GM08714 (cell line): ENCODE measurements around the gene SRF.

Experiments
- H3K4me3 ChIP-seq: fragments of 200-500 bp; sonication (Bioruptor generic); 2 replicates; pipeline ENCODE4 v1.5.1; 2014; ENCODE audit warnings: mild to moderate bottlenecking, low read length, inconsistent platforms
- ZNF274 ChIP-seq: IDR thresholded peaks from 2 replicates; pipeline ENCODE4 v1.6.1; 2012; ENCODE audit warnings: mild to moderate bottlenecking, low read depth, low read length

SRF gene

DNA sequence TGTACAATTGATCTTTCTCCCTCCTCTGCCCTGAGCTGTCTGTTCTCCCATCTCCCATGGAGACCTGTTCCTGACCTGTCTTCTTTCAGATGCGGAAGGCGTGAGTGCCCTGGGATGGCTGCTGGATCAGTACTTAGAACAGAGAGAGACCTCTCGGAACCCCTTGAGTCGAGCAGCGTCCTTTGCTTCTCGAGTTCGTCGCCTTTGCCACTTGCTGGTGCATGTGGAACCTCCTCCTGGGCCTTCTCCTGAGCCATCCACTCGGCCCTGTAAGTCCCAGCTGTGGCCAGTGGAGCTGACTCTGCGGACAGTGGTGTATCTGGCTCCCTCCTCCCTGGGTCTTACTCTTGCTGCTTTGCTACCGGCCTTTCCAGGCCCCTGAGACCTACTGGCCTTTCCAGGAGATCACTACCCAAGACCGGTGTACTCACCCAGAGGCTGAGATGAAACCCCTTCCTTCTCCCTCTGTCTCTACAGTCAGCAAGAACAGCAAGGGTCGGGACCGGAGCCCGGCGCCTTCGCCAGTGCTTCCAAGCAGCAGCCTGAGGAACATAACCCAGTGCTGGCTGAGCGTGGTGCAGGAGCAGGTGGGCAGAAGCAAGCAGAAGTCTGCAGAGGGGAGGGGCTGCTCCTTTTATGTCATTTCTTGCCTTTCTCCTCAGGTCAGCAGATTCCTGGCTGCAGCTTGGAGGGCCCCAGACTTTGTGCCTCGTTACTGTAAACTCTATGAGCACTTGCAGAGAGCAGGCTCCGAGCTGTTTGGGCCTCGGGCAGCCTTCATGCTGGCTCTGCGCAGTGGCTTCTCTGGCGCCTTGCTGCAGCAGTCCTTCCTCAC lies 33.4 kb downstream of the SRF start:
- no peak overlapping the region for H3K4me3 ChIP-seq
- TF ChIP-seq ZNF274: no peak

DNA sequence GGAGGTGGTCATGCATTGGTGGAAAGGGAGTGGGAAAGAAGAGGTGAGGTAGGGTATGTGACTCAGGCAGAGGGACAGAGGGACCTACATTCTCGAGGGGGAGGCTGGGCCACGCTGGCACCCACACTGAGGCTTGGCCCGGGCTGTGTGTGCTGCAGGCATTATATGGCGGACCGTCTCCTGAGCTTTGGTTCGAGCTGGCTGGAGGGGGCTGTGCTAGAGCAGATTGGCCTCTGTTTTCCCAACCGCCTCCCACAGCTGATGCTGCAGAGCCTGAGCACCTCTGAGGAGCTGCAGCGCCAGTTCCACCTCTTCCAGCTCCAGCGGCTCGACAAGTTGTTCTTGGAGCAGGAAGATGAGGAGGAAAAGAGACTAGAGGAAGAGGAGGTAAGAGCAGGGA lies 34.8 kb downstream of the SRF start:
- H3K4me3 ChIP-seq: no peak overlapping the region
- TF ChIP-seq ZNF274: no peak

DNA sequence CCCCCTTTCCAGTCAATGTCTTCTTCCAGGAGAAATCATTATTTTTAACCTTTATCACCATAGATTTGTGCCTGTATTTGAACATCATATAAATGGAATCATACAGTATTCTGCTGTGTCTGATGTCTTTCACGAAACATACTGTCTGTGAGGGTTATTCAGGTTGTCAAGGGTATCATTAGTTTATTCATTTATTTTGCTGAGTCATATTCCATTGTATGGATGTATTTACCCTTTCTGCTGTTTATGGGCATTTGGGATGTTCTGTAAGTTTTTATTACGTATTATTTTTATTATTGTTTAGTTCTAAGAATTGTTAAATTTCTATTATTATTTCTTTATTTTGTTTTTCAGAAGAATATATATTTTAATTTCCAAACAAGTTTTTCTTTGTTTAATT lies 36.2 kb downstream of the SRF start:
- no peak overlapping the region for H3K4me3 ChIP-seq
- TF ChIP-seq ZNF274: no peak

DNA sequence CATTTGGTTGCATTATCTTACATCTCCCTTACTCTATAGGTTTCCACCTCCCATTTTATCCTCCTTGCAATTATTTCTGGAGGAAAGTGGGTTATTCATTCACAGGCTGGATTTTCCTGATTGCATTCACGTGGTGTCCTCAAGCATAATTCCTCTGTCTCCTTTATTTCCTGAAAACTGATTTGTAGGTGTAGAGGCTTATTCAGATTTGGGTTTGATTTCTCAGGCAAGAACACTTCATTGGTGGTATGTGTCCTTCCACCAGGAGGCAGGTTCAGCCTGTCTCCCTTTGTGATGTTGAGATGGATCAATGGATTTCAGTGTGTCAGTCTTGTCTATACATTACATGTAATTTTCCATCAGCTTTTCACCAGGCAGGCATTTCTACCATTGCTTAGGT lies 40.9 kb downstream of the SRF start:
- H3K4me3 ChIP-seq: no peak overlapping the region
- no peak for TF ChIP-seq ZNF274

DNA sequence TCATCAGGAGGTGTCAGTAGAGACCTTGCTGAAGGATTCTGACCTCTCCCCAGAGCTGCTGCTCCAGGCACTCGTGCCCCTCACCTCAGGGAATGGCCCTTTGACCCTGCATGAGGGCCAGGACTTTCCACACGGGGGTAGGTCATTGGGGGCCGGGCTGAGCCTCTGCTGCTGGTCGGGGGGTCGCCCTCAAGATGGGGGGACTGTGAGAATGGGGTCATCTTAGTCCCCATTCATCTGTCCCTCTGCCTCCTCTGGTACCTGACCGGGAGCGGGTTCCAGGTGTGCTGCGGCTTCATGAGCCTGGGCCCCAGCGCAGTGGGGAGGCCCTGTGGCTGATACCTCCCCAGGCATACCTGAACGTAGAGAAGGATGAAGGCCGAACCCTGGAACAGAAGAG lies 42.4 kb downstream of the SRF start:
- TF ChIP-seq ZNF274: no peak
- no peak overlapping the region for H3K4me3 ChIP-seq

DNA sequence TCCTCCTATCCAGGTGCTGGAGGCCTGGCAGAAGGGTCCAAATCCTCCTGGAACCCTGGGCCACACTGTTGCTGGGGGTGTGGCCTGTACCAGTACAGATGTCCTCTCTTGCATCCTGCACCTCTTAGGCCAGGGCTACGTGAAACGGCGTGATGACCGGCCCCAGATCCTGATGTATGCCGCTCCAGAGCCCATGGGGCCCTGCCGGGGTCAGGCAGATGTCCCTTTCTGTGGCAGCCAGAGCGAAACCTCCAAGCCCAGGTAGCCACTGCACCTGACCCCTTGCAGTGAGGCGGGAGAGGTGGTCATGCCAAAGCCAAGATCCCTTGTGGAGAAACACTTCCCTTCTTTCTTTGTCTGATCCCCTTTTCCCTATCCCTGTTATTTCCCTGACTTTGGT lies 44.0 kb downstream of the SRF start:
- TF ChIP-seq ZNF274: no peak
- H3K4me3 ChIP-seq: no peak overlapping the region

DNA sequence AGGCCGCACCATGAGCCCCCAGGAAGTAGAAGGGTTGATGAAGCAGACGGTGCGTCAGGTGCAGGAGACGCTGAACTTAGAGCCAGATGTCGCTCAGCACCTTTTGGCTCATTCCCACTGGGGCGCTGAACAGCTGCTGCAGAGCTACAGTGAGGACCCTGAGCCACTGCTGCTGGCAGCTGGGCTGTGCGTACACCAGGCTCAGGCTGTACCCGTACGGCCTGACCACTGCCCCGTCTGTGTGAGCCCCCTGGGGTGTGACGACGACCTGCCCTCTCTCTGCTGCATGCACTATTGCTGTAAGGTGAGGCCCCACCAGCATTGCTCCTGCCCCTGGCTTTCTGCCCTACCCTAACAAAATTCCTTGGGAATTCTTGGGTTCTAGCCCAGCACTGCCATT lies 45.1 kb downstream of the SRF start:
- TF ChIP-seq ZNF274: no peak
- H3K4me3 ChIP-seq: no peak overlapping the region

DNA sequence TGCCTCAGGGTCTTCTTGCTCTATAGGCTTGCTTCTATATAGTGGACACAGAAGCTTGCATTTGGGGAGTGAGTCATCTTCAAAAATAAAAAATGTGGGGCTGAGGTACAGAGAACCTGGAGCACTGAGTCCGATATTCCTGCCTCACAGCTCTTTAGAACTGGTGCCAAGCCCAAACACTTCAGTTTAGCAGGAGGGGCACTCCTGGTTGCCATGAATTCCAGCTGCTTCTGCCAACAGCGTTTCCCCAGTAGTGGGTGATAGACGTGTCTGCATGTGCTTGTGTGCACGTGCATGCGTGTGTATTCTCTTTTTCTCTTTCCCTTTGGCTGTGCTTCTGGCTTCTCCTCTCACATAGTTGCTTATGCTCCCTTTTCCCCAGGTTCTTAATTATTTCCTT lies 46.3 kb downstream of the SRF start:
- TF ChIP-seq ZNF274: no peak
- no peak overlapping the region for H3K4me3 ChIP-seq

DNA sequence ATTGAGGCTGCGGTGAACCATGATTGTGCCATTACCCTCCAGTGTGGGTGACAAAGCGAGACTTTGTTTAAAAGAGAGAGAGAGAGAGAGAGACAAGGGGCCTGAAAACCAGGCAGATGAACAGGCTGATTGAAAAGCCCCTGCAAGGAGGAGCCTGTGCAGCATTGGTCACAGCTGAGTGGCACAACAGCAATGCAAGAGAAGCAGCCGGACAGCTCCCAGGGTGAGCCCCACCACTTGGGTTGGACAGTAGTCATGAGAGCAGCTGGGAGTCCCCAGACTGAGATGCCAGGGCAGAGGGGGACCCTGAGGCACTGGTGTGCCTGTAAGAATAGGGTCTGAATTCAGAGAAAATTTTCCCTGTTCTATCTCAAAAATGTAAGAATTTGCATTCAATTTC lies 48.0 kb downstream of the SRF start:
- no peak overlapping the region for H3K4me3 ChIP-seq
- no peak for TF ChIP-seq ZNF274

DNA sequence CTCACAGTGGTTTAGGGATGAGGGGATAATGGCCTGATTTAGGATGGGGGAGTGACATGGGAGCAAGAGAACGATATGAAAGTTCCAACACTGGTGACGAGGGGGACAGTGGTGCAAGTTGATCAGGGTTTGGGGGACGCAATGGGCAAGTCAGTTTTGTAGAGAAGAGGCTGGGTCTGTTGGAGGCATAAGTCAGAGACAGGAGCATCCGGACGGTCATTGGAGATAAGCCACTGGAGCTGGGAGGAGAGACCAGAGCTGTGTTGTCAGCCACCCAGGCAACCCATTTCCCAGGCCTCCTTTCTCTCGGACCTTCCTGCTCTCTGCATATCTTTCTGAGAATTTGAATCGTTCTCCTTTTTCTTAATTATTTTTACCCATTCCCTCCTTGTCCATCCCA lies 48.7 kb downstream of the SRF start:
- no peak overlapping the region for H3K4me3 ChIP-seq
- TF ChIP-seq ZNF274: no peak

DNA sequence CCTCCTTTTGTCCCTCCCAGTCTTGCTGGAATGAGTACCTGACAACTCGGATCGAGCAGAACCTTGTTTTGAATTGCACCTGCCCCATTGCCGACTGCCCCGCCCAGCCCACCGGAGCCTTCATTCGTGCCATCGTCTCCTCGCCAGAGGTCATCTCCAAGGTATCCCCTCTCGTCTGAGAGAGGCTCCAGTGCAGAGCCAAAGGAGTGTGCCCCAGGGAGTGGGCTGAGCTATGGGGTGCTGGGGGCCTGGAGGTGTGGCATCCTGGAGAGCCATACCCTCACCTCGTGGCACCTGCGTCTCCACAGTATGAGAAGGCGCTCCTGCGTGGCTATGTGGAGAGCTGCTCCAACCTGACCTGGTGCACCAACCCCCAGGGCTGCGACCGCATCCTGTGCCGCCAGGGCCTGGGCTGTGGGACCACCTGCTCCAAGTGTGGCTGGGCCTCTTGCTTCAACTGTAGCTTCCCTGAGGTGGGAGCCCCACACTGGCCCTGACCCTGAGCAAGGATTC lies 49.4 kb downstream of the SRF start:
- no peak for TF ChIP-seq ZNF274
- no peak overlapping the region for H3K4me3 ChIP-seq

DNA sequence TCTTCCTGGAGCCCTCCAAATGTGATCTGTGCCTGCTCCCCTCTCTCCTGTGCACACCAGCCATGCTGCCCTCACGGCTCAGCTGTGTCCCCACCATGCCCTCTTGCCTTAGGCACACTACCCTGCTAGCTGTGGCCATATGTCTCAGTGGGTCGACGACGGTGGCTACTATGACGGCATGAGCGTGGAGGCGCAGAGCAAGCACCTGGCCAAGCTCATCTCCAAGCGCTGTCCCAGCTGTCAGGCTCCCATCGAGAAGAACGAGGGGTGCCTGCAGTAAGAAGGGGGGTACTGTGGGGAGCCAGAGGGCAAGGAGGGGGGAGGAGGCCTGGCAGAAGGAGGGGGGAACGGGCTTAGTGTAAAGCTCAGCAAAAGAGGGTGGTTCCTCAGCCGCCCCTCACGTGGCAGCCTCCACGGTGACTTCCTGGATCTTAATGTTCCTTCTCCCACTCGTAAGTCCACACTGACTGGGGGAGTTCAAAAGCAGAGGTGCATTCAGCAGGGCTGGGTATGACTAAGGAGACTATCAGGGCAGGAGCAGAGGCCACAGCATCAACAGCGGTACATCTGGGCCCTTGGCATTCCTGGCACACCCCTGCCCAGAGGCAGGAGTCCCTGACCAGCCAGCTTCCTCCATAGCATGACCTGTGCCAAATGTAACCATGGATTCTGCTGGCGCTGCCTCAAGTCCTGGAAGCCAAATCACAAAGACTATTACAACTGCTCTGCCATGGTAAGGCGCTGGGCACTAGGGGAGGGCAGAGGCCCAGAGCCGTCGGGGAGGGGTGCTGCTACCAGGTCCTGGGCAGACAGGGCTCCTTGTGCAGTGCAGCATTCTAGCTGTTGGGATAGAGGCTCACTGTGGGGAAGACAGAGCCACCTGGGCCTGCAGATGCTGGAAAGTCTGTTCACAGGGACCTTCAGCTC lies 50.2 kb downstream of the SRF start:
- no peak for TF ChIP-seq ZNF274
- no peak overlapping the region for H3K4me3 ChIP-seq

DNA sequence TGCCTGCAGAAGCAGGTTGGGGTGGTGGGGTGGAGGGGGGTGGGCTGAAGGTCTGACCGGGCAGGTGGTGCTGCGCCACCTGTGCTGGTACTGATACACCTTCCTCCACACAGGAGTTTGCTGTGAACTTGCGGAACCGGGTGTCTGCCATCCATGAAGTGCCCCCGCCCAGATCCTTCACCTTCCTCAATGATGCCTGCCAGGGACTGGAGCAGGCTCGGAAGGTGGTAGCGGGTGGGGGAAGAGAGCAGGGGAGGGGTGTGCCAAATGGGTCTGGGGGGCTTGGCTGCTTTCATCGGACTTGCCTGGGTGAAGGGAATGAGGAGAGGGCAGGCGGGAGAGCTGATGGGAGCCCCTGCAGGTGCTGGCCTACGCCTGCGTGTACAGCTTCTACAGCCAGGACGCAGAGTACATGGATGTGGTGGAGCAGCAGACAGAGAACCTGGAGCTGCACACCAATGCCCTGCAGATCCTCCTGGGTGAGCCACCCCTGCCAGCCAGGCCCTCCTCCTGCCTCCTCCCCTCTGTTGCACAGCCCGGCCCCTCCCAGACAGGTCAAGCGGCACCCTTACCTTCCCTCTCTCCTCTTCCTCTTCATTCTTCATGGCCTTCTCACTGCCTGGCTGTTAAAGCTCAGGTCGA lies 51.5 kb downstream of the SRF start:
- TF ChIP-seq ZNF274: no peak
- no peak overlapping the region for H3K4me3 ChIP-seq

DNA sequence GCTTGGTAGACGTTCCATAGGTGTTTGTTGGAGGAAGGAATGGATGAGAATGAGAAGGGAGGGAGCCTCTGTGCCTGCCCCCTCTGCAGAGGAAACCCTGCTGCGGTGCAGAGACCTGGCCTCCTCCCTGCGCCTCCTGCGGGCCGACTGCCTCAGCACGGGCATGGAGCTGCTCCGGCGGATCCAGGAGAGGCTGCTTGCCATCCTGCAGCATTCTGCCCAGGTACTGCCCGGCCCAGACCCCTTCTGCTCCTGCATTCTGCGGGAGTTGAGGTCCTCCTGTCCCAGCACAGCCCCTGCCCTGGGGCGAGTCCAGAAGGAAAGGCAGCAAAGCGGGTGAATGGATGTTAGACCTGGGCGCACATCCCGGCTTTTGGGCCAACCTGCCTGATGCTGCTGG lies 52.1 kb downstream of the SRF start:
- H3K4me3 ChIP-seq: no peak overlapping the region
- TF ChIP-seq ZNF274: no peak
